Measurements from ENCODE around the gene FOXM1.

- TF ChIP-seq FOXM1 (IDR thresholded peaks at IDR 0.05; ENCODE audit: borderline replicate concordance) (no peak), SUZ12 (IDR thresholded peaks at IDR 0.05) (no peak), BHLHE40 (IDR thresholded peaks at IDR 0.05; ENCODE audit: borderline replicate concordance) (no peak), TARDBP (IDR thresholded peaks at IDR 0.05) (no peak)
These were observed 2.9 kb upstream of the FOXM1 start for GRCh38 chr12:2879853-2880252.
